HG02884 (cell line): Measurements from ENCODE around the gene UBALD1.

ENCODE experiments used
- ATAC-seq: cut with Tn5 transposase; IDR thresholded peaks from one replicate; pipeline ENCODE4 v1.9.1; 2021; ENCODE audit warnings: mild to moderate bottlenecking, moderate library complexity; ENCODE audit not compliant: unreplicated experiment

Gene UBALD1

DNA sequence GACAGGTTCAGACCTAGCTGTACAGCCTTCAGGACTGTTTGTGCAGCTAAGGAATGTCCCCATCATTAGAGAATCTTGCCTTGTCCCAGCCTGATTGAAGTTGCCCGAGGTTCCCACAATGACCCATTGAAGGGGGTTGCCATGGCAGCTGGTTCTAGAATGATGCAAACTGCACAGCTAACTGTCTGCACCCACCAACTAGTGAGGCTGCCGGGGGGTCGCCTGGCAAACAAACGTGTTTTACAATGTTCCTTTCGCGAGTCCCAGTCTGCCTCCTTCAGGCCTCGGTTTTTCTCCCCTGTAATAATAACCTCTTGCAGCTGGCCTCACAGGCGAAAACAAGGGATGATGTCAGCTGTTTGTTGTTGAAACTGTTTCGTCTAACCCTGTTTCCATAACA lies 53.1 kb downstream of the UBALD1 start:
- no peak for ATAC-seq
